Body of pancreas (tissue), 4 donors: ENCODE data around the gene CAMK2B.

ENCODE experiments used
- POLR2A ChIP-seq, 3 donors: fragments of 450-650 bp; IDR thresholded peaks; one replicate each; pipeline ENCODE4 v1.6.1; 2016; ENCODE audit warnings: antibody characterized with exemption in 3 of 3, mild to moderate bottlenecking in 2 of 3
- TF ChIP-seq, protein P1 (sequence below), 7 experiments: fragments of 450-650 bp in 4 of 7; fragments of 200-600 bp in 3 of 7; sonication (generic) in 3 of 7; IDR thresholded peaks; one replicate each; pipeline ENCODE4 v1.5.1; 2016 to 2019; ENCODE audit warnings: antibody characterized with exemption in 7 of 7

DNA sequence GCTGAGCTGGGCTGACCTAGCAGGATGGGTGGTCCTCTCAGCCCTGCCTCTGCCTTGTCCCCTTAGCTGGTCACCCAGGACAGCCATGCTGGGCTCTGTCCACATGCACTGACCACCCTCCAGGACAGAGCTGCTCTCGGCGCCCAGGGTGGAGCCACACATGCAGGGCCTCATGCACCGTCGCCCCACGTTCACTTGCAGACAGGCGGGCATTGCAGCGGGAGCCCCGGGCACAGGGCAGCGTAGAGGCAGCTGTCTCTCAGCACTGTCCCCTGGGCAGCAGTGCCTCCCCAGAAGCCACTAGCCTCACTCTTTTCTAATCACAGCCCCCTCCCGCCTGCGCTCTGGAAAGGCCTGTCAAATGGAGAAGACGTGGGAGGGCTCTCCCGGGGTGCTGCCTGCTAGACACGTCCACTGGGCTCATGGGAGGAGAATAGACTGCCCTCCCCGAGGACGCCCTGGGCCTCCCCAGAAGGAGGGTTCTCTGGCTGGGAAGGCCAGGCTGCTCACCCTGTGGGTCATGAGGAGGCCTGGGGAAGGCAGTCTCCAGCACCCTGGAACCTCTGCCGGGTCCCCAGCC, 87.2 kb downstream of the CAMK2B start:
- TF ChIP-seq POLR2A (IDR thresholded peaks at IDR 0.05), result no peak
- TF ChIP-seq, protein P1, sequence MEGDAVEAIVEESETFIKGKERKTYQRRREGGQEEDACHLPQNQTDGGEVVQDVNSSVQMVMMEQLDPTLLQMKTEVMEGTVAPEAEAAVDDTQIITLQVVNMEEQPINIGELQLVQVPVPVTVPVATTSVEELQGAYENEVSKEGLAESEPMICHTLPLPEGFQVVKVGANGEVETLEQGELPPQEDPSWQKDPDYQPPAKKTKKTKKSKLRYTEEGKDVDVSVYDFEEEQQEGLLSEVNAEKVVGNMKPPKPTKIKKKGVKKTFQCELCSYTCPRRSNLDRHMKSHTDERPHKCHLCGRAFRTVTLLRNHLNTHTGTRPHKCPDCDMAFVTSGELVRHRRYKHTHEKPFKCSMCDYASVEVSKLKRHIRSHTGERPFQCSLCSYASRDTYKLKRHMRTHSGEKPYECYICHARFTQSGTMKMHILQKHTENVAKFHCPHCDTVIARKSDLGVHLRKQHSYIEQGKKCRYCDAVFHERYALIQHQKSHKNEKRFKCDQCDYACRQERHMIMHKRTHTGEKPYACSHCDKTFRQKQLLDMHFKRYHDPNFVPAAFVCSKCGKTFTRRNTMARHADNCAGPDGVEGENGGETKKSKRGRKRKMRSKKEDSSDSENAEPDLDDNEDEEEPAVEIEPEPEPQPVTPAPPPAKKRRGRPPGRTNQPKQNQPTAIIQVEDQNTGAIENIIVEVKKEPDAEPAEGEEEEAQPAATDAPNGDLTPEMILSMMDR (IDR thresholded peaks at IDR 0.05), result no peak
